ENCODE data around the gene CDKN2B-AS1. TPM values are rescaled to one million over a fixed set of nuclear protein-coding genes. Genes with fewer than 3 reads are reported as not detected.

Gene CDKN2B-AS1
- polyA plus RNA-seq, 2 of the 4 experiments (the other 2 are of a cell fraction), result not detected

DNA sequence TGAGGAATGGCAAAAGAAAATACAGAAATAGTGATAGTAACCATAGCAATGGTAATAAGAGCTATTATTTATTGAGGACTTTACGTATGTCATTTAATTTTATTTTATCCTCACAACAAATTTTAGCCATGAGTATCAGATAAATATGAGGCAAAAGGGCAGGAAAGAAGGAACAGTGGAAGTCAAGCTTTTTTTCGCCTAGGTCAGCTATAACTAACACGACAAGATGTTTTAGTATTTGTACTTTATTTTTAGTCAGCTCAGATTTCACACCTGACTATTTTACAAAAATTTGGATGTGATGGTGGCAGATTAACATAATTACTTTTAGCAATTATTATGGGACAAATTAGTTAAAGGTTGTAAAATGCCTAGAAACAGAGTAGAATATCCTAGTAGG is 49.3 kb downstream of the CDKN2B-AS1 start:
- ChIA-PET CTCF (no interaction called here), POLR2A (no interaction called here)
- no peaks in the 10 kb centered on the region for H3K9me3 ChIP-seq
- no CpG with 5 or more reads among the region's 3 CpGs for WGBS (ENCODE audit: missing lambda C conversion rate)
- H3K27ac ChIP-seq, result no peak overlapping the region
- no peak for DNase-seq (ENCODE audit: low read depth in 1 of 2, low spot score in 1 of 2)
- ATAC-seq, result no peak
- TF ChIP-seq SMC3 (IDR thresholded peaks at IDR 0.05), result no peak
- TF ChIP-seq ESRRA (IDR thresholded peaks at IDR 0.05; ENCODE audit: borderline replicate concordance, low read length), result no peak
- TF ChIP-seq KDM1A (IDR thresholded peaks at IDR 0.05; ENCODE audit: low read depth), result no peak
- TF ChIP-seq ZNF302 (CRISPR knock-in tag; IDR thresholded peaks at IDR 0.05), result no peak
- TF ChIP-seq GATA3 (IDR thresholded peaks at IDR 0.05; ENCODE audit: borderline replicate concordance), result no peak
- no peak for TF ChIP-seq SREBF2 (IDR thresholded peaks at IDR 0.05)
- TF ChIP-seq, protein P1, sequence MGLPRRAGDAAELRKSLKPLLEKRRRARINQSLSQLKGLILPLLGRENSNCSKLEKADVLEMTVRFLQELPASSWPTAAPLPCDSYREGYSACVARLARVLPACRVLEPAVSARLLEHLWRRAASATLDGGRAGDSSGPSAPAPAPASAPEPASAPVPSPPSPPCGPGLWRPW (IDR thresholded peaks at IDR 0.05), result no peak
- TF ChIP-seq ZFP36 (IDR thresholded peaks at IDR 0.05; ENCODE audit: borderline replicate concordance, partially characterized antibody), result no peak
- TF ChIP-seq HEYL (CRISPR knock-in tag; IDR thresholded peaks at IDR 0.05), result no peak
- TF ChIP-seq HOXA7 (CRISPR knock-in tag; IDR thresholded peaks at IDR 0.05), result no peak
- no peak for TF ChIP-seq MAZ (IDR thresholded peaks at IDR 0.05; ENCODE audit: borderline replicate concordance, low read depth, low read length)
- TF ChIP-seq BHLHE40 (IDR thresholded peaks at IDR 0.05; ENCODE audit: low read depth, low read length), result no peak
- TF ChIP-seq, protein P2, sequence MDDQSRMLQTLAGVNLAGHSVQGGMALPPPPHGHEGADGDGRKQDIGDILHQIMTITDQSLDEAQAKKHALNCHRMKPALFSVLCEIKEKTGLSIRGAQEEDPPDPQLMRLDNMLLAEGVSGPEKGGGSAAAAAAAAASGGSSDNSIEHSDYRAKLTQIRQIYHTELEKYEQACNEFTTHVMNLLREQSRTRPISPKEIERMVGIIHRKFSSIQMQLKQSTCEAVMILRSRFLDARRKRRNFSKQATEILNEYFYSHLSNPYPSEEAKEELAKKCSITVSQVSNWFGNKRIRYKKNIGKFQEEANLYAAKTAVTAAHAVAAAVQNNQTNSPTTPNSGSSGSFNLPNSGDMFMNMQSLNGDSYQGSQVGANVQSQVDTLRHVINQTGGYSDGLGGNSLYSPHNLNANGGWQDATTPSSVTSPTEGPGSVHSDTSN (IDR thresholded peaks at IDR 0.05), result no peak
- TF ChIP-seq, protein P3, sequence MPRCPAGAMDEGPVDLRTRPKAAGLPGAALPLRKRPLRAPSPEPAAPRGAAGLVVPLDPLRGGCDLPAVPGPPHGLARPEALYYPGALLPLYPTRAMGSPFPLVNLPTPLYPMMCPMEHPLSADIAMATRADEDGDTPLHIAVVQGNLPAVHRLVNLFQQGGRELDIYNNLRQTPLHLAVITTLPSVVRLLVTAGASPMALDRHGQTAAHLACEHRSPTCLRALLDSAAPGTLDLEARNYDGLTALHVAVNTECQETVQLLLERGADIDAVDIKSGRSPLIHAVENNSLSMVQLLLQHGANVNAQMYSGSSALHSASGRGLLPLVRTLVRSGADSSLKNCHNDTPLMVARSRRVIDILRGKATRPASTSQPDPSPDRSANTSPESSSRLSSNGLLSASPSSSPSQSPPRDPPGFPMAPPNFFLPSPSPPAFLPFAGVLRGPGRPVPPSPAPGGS (IDR thresholded peaks at IDR 0.05), result no peak
- no peak for TF ChIP-seq FOSL2 (IDR thresholded peaks at IDR 0.05)
- TF ChIP-seq FOSL2 (CRISPR knock-in tag; IDR thresholded peaks at IDR 0.05), result no peak
- TF ChIP-seq, protein P4, sequence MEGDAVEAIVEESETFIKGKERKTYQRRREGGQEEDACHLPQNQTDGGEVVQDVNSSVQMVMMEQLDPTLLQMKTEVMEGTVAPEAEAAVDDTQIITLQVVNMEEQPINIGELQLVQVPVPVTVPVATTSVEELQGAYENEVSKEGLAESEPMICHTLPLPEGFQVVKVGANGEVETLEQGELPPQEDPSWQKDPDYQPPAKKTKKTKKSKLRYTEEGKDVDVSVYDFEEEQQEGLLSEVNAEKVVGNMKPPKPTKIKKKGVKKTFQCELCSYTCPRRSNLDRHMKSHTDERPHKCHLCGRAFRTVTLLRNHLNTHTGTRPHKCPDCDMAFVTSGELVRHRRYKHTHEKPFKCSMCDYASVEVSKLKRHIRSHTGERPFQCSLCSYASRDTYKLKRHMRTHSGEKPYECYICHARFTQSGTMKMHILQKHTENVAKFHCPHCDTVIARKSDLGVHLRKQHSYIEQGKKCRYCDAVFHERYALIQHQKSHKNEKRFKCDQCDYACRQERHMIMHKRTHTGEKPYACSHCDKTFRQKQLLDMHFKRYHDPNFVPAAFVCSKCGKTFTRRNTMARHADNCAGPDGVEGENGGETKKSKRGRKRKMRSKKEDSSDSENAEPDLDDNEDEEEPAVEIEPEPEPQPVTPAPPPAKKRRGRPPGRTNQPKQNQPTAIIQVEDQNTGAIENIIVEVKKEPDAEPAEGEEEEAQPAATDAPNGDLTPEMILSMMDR (IDR thresholded peaks at IDR 0.05), result no peak
- no peak for TF ChIP-seq HOXB13 (CRISPR knock-in tag; IDR thresholded peaks at IDR 0.05; ENCODE audit: low read depth)
- TF ChIP-seq TFCP2L1 (CRISPR knock-in tag; IDR thresholded peaks at IDR 0.05), result no peak
- TF ChIP-seq KDM5A (IDR thresholded peaks at IDR 0.05), result no peak
- no peak for FAIRE-seq
- H3K4me2 ChIP-seq, result no peak overlapping the region
- no peaks in the 10 kb centered on the region for H3K4me1 ChIP-seq
- no peak overlapping the region for H3K4me3 ChIP-seq

DNA sequence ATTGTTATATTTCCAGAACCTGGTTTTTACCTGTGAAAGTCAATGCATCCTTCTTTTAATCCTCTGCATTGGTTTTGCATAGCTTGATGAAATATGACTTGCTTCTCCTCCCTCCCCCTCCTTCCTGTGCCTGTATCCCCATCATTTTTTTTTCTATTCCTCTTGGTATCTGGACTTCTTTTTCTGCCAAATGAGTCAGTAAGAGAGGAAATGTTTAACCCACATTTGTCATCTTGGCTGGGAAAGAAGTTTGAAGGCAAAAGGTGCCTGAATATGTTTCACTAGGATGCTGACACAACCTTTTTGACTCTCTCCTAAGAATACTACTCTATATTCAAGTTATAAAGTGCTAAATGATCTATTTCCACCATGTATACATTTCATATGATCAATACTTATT is 50.0 kb downstream of the CDKN2B-AS1 start:
- Histone ChIP-seq H3K4me2 (no peak overlapping the region), H3K27ac (no peak overlapping the region), H3K4me1 (no peaks in the 10 kb centered on the region), H3K4me3 (no peak overlapping the region), H3K9me3 (no peaks in the 10 kb centered on the region)
- FAIRE-seq (no peak), ATAC-seq (no peak), DNase-seq (ENCODE audit: low read depth in 1 of 2, low spot score in 1 of 2) (no peak)
- TF ChIP-seq HOXB5 (CRISPR knock-in tag; IDR thresholded peaks at IDR 0.05) (no peak), JUN (IDR thresholded peaks at IDR 0.05) (no peak), RFX5 (IDR thresholded peaks at IDR 0.05) (no peak), NFE2L2 (conservative IDR thresholded peaks at IDR 0.05; ENCODE audit: low read length) (no peak), GATA3 (IDR thresholded peaks at IDR 0.05; ENCODE audit: borderline replicate concordance) (no peak), CHD2 (IDR thresholded peaks at IDR 0.05; ENCODE audit: low read length, partially characterized antibody) (no peak), CEBPB (IDR thresholded peaks at IDR 0.05) (no peak), KDM5A (IDR thresholded peaks at IDR 0.05) (no peak), RARB (CRISPR knock-in tag; IDR thresholded peaks at IDR 0.05) (no peak), HOXB13 (CRISPR knock-in tag; IDR thresholded peaks at IDR 0.05; ENCODE audit: low read depth) (no peak), EHMT2 (IDR thresholded peaks at IDR 0.05; ENCODE audit: low read depth) (no peak), NPAS2 (CRISPR knock-in tag; IDR thresholded peaks at IDR 0.05; ENCODE audit: borderline replicate concordance) (no peak), ZFP36 (IDR thresholded peaks at IDR 0.05; ENCODE audit: borderline replicate concordance, partially characterized antibody) (no peak)
- TF ChIP-seq, protein P3 (IDR thresholded peaks at IDR 0.05), result no peak
- TF ChIP-seq, protein P5, sequence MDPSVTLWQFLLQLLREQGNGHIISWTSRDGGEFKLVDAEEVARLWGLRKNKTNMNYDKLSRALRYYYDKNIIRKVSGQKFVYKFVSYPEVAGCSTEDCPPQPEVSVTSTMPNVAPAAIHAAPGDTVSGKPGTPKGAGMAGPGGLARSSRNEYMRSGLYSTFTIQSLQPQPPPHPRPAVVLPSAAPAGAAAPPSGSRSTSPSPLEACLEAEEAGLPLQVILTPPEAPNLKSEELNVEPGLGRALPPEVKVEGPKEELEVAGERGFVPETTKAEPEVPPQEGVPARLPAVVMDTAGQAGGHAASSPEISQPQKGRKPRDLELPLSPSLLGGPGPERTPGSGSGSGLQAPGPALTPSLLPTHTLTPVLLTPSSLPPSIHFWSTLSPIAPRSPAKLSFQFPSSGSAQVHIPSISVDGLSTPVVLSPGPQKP (IDR thresholded peaks at IDR 0.05; ENCODE audit: low read depth, low read length), result no peak
- ChIA-PET POLR2A (no interaction called here), CTCF (no interaction called here)
